ENCODE measurements around the gene KDSR. TPM values are rescaled to one million over a fixed set of nuclear protein-coding genes. Genes with fewer than 3 reads are reported as not detected.

Gene KDSR
- polyA plus RNA-seq, 2 of the 4 experiments (the other 2 are of a cell fraction): 13.6 to 21.2 TPM

GRCh38 chr18:63315876-63316275, 51.1 kb downstream of the KDSR start:
- POLR2A ChIA-PET: no interaction called here
- FAIRE-seq (no peak), DNase-seq (ENCODE audit: low read depth in 1 of 2, low spot score in 1 of 2) (no peak)

GRCh38 chr18:63315131-63315662, 51.8 kb downstream of the KDSR start:
- H3K4me1 ChIP-seq: peaks cover 9% of the 10 kb centered on the region; the same call in 1 of the 3 replicates
- no peak for ATAC-seq
- H3K27ac ChIP-seq: no peak overlapping the region
- H3K4me2 ChIP-seq: no peak overlapping the region
- no peak for DNase-seq (ENCODE audit: low read depth in 1 of 2, low spot score in 1 of 2)
- ChIA-PET CTCF (interaction anchor here (0.7 to 1.4 kb wide), 3 partner anchors 160 to 299 kb away, joined by 3 to 4 read pairs (median 3); no protein-coding TSS in a partner anchor), POLR2A (no interaction called here)
- no peak overlapping the region for H3K4me3 ChIP-seq
- FAIRE-seq: no peak
- no peak for TF ChIP-seq PHF8 (IDR thresholded peaks at IDR 0.05; ENCODE audit: borderline replicate concordance, low read depth)
- no peak for TF ChIP-seq RCOR1 (IDR thresholded peaks at IDR 0.05; ENCODE audit: low read depth, low read length)
- TF ChIP-seq KDM5A (IDR thresholded peaks at IDR 0.05): no peak
- TF ChIP-seq FOSB (CRISPR knock-in tag; IDR thresholded peaks at IDR 0.05): no peak
- no peak for TF ChIP-seq TP53 (CRISPR knock-in tag; IDR thresholded peaks at IDR 0.05)
- no peaks in the 10 kb centered on the region for H3K9me3 ChIP-seq
- 20% methylated on average over 3 of the region's 3 CpGs for WGBS (ENCODE audit: missing lambda C conversion rate)

More at GRCh38 chr18:63315876-63316275, 51.1 kb downstream of the KDSR start:
- Histone ChIP-seq H3K4me1 (peaks cover 9% of the 10 kb centered on the region; the same call in 1 of the 3 replicates), H3K4me3 (no peak overlapping the region), H3K9me3 (no peaks in the 10 kb centered on the region), H3K27ac (no peak overlapping the region), H3K4me2 (no peak overlapping the region)
- CTCF ChIA-PET: interaction anchor here (1.1 kb wide), 1 partner anchor 299 kb away, joined by 3 read pairs; no protein-coding TSS in a partner anchor
- no peak for ATAC-seq
- TF ChIP-seq CHD4 (IDR thresholded peaks at IDR 0.05; ENCODE audit: borderline replicate concordance): no peak
- no peak for TF ChIP-seq JUN (IDR thresholded peaks at IDR 0.05)

- ChIA-PET CTCF (interaction anchor here (0.7 to 1.4 kb wide), 3 partner anchors 159 to 298 kb away, joined by 3 to 4 read pairs (median 3); no protein-coding TSS in a partner anchor), POLR2A (no interaction called here)
- Histone ChIP-seq H3K4me2 (no peak overlapping the region), H3K27ac (no peak overlapping the region), H3K4me1 (peaks cover 9% of the 10 kb centered on the region; the same call in 1 of the 3 replicates), H3K4me3 (no peak overlapping the region), H3K9me3 (no peaks in the 10 kb centered on the region)
- FAIRE-seq (no peak), DNase-seq (ENCODE audit: low read depth in 1 of 2, low spot score in 1 of 2) (no peak), ATAC-seq (no peak)
- TF ChIP-seq EHMT2 (IDR thresholded peaks at IDR 0.05; ENCODE audit: low read depth) (no peak), ATOH8 (CRISPR knock-in tag; IDR thresholded peaks at IDR 0.05; ENCODE audit: low read depth) (no peak), POLR2A (IDR thresholded peaks at IDR 0.05; ENCODE audit: low read length) (no peak), TFCP2L1 (CRISPR knock-in tag; IDR thresholded peaks at IDR 0.05) (no peak), CEBPB (IDR thresholded peaks at IDR 0.05) (no peak), FOXS1 (CRISPR knock-in tag; IDR thresholded peaks at IDR 0.05) (no peak), CTCF (IDR thresholded peaks at IDR 0.05) (no peak), PHF8 (IDR thresholded peaks at IDR 0.05; ENCODE audit: borderline replicate concordance, low read depth) (no peak), MAFK (IDR thresholded peaks at IDR 0.05; ENCODE audit: partially characterized antibody) (no peak), KDM5A (IDR thresholded peaks at IDR 0.05) (no peak), ELK1 (IDR thresholded peaks at IDR 0.05; ENCODE audit: low read depth, low read length) (no peak), FOSB (CRISPR knock-in tag; IDR thresholded peaks at IDR 0.05) (no peak), POLR2AphosphoS2 (conservative IDR thresholded peaks at IDR 0.05; ENCODE audit: low read length) (no peak), JUNB (IDR thresholded peaks at IDR 0.05) (no peak), PBX3 (IDR thresholded peaks at IDR 0.05) (no peak), REST (IDR thresholded peaks at IDR 0.05) (no peak), NR3C1 (IDR thresholded peaks at IDR 0.05) (no peak), E2F6 (IDR thresholded peaks at IDR 0.05; ENCODE audit: borderline replicate concordance, low read depth) (no peak), JUN (IDR thresholded peaks at IDR 0.05) (no peak)
- 51% methylated on average over 4 of the region's 4 CpGs for WGBS (ENCODE audit: missing lambda C conversion rate)
Observed at GRCh38 chr18:63314062-63314790, 52.8 kb downstream of the KDSR start.

All from A549 (cell line).